B cell (primary cell): Measurements from ENCODE around the gene KRTAP10-3. TPM values are rescaled to one million over a fixed set of nuclear protein-coding genes. Genes with fewer than 3 reads are reported as not detected.

ENCODE experiments used
- ATAC-seq: fragments of 200-7000 bp; cut with Tn5 transposase; one replicate; pipeline ENCODE4 v1.10.0; 2021; ENCODE audit warnings: low read depth, mild to moderate bottlenecking, moderate number of reproducible peaks, moderate library complexity
- CTCF ChIA-PET: fragments of 350-600 bp; sonication (Branson Sonifier 250); formaldehyde crosslinking; loops from one replicate; lab custom pipeline; 2021; ENCODE audit warnings: antibody characterized with exemption, inconsistent platforms; lab: Charles Lee
- POLR2A ChIA-PET: fragments of 350-600 bp; sonication (Branson Sonifier 250); formaldehyde crosslinking; loops from one replicate; lab custom pipeline; 2021; ENCODE audit warnings: antibody characterized with exemption; lab: Charles Lee
- DNase-seq: peaks from one replicate; pipeline ENCODE4 v3.0.0; 2013
- H2AFZ ChIP-seq: 2 replicates; pipeline ENCODE4 v1.6.1; 2012; ENCODE audit warnings: mild to moderate bottlenecking, low read depth, low read length; ENCODE audit not compliant: insufficient read depth, poor library complexity, severe bottlenecking
- H3K27ac ChIP-seq, 2 donors: 1 replicate in 1 of 2; 2 replicates in 1 of 2; pipeline ENCODE4 v1.5.1; 2012 to 2013; ENCODE audit warnings: low read length in 2 of 2, mild to moderate bottlenecking in 2 of 2, moderate library complexity in 1 of 2
- H3K27me3 ChIP-seq, 4 experiments: fragments of 200-600 bp in 1 of 4; sonication (generic) in 1 of 4; replicated peaks in 1 of 4; 1 replicate in 2 of 4; 2 replicates in 2 of 4; pipeline versions ENCODE4 v1.6.1 to v1.7.0; 2013 to 2016; ENCODE audit warnings: low read length in 3 of 4, mild to moderate bottlenecking in 2 of 4, mixed read lengths in 1 of 4, moderate library complexity in 1 of 4; ENCODE audit not compliant: insufficient read depth in 4 of 4, control insufficient read depth in 3 of 4; ENCODE audit errors: control extremely low read depth in 1 of 4
- H3K36me3 ChIP-seq, 2 experiments: replicated peaks in 1 of 2; 1 replicate in 1 of 2; 2 replicates in 1 of 2; pipeline versions ENCODE4 v1.6.1 to v1.7.1; 2013; ENCODE audit warnings: low read length in 1 of 2; ENCODE audit not compliant: insufficient read depth in 2 of 2, control insufficient read depth in 1 of 2; ENCODE audit errors: control extremely low read depth in 1 of 2, extremely low read depth in 1 of 2
- H3K4me1 ChIP-seq, 2 donors: fragments of 200-600 bp in 1 of 2; sonication (generic) in 1 of 2; 1 replicate in 1 of 2; 2 replicates in 1 of 2; pipeline versions ENCODE4 v1.5.1 to v1.6.1; 2013 to 2017; ENCODE audit warnings: low read length in 2 of 2; ENCODE audit not compliant: control insufficient read depth in 2 of 2, insufficient read depth in 2 of 2
- H3K4me2 ChIP-seq: replicated peaks from 2 replicates; pipeline ENCODE3; 2012; ENCODE audit warnings: mild to moderate bottlenecking, low read depth, low read length; ENCODE audit not compliant: poor library complexity, severe bottlenecking
- H3K4me3 ChIP-seq, 5 experiments: fragments of 200-600 bp in 1 of 5; sonication (generic) in 1 of 5; 1 replicate in 3 of 5; 2 replicates in 2 of 5; pipeline versions ENCODE4 v1.5.1 to v1.7.0; 2011 to 2016; ENCODE audit warnings: low read length in 4 of 5, mild to moderate bottlenecking in 4 of 5, low read depth in 2 of 5, control low read depth in 1 of 5, moderate library complexity in 1 of 5; ENCODE audit not compliant: insufficient read depth in 1 of 5; ENCODE audit errors: control extremely low read depth in 1 of 5, extremely low read depth in 1 of 5
- H3K79me2 ChIP-seq: fragments of 200-600 bp; sonication (generic); one replicate; pipeline ENCODE4 v1.6.0; 2016; ENCODE audit warnings: low read length; ENCODE audit not compliant: control insufficient read depth, insufficient read depth
- H3K9ac ChIP-seq: fragments of 200-600 bp; sonication (generic); 2 replicates; pipeline ENCODE4 v1.6.1; 2017; ENCODE audit warnings: mild to moderate bottlenecking, low read length, moderate library complexity
- H3K9me3 ChIP-seq, 3 donors: one replicate each; pipeline versions ENCODE4 v1.6.1 to v1.7.1; 2013; ENCODE audit warnings: low read length in 2 of 3; ENCODE audit not compliant: control insufficient read depth in 2 of 3, insufficient read depth in 1 of 3; ENCODE audit errors: control extremely low read depth in 1 of 3
- H4K20me1 ChIP-seq: 2 replicates; pipeline ENCODE4 v1.6.0; 2012; ENCODE audit warnings: mild to moderate bottlenecking, low read length; ENCODE audit not compliant: insufficient read depth, control insufficient read depth, poor library complexity, severe bottlenecking
- H3K27ac Mint-ChIP-seq: one replicate; pipeline ENCODE4 v1.8.0; 2021; ENCODE audit warnings: mixed read lengths
- H3K27me3 Mint-ChIP-seq: one replicate; pipeline ENCODE4 v1.8.0; 2021; ENCODE audit warnings: mixed read lengths
- H3K4me1 Mint-ChIP-seq: one replicate; pipeline ENCODE4 v1.8.0; 2021; ENCODE audit warnings: mixed read lengths
- H3K4me3 Mint-ChIP-seq: one replicate; pipeline ENCODE4 v1.8.0; 2021; ENCODE audit warnings: mixed read lengths
- H3K9me3 Mint-ChIP-seq: one replicate; pipeline ENCODE4 v1.8.0; 2022; ENCODE audit warnings: mixed read lengths; ENCODE audit not compliant: insufficient read depth
- CTCF ChIP-seq: fragments of 200-600 bp; IDR thresholded peaks from one replicate; pipeline ENCODE4 v1.8.0; 2022; ENCODE audit warnings: antibody characterized with exemption, mild to moderate bottlenecking
- EZH2 ChIP-seq: IDR thresholded peaks from 2 replicates; pipeline ENCODE4 v1.6.1; 2012; ENCODE audit warnings: borderline replicate concordance, low read depth, mild to moderate bottlenecking, moderate library complexity, low read length; ENCODE audit not compliant: insufficient read depth, poor library complexity, severe bottlenecking
- WGBS: methylation state at CpG from one replicate; pipeline ENCODE4 v1.1.5; 2013; ENCODE audit warnings: missing lambda C conversion rate; ENCODE audit not compliant: insufficient coverage; 5-methylcytosine and 5-hydroxymethylcytosine counted together
- intact Hi-C: fragments of 100-400 bp; cut with micrococcal nuclease; formaldehyde crosslinking; loops from one replicate; pipeline ENCODE4 v1.10.0; 2022
- polyA plus RNA-seq: library from polyadenylated mRNA; depleted of rRNA; stranded (reverse); fragments of >200 nt; gene quantifications from 2 replicates; pipeline ENCODE4 v1.2.3, GENCODE V29; 2012
- total RNA-seq, 2 donors: library from RNA; stranded (reverse); fragments of 120-200 nt in 1 of 2; gene quantifications; 1 replicate in 1 of 2; 2 replicates in 1 of 2; pipeline versions ENCODE4 v1.2.3 to v1.2.4, GENCODE V29; 2013 to 2022

KRTAP10-3 gene
- total and polyA plus RNA-seq, 2 donors (not counting 1 experiment from before 2014, with no cell fraction given) = 0.40 TPM; not detected in 1

GRCh38 chr21:44572959-44573583 lies 14.5 kb upstream of the KRTAP10-3 start:
- Histone ChIP-seq H2AFZ (no peak overlapping the region), H3K4me2 (no peak overlapping the region), H3K9me3 (peaks cover 0 to 29% (median 11%) of the 10 kb centered on the region in 3 donors), H3K9ac (no peak overlapping the region), H4K20me1 (no peaks in the 10 kb centered on the region), H3K27ac (no peak overlapping the region), H3K4me1 (no peaks in the 10 kb centered on the region), H3K79me2 (no peaks in the 10 kb centered on the region), H3K4me3 (no peak overlapping the region), H3K36me3 (no peaks in the 10 kb centered on the region), H3K27me3 (peaks cover 0 to 4% (median 0%) of the 10 kb centered on the region in 4 experiments)
- POLR2A ChIA-PET = no interaction called here
- H3K27me3 Mint-ChIP-seq = peaks cover 33% of the 10 kb centered on the region
- H3K4me3 Mint-ChIP-seq = no peak overlapping the region
- DNase-seq = no peak
- H3K27ac Mint-ChIP-seq = no peak overlapping the region
- H3K9me3 Mint-ChIP-seq = peaks cover 5% of the 10 kb centered on the region
- CTCF ChIA-PET = no interaction called here
- TF ChIP-seq EZH2 = no peak
- TF ChIP-seq CTCF = no peak
- intact Hi-C loops = no loop called here
- 87% methylated on average over 14 of the region's 15 CpGs for WGBS
- H3K4me1 Mint-ChIP-seq = no peaks in the 10 kb centered on the region
- ATAC-seq = no peak

- H4K20me1 ChIP-seq = no peaks in the 10 kb centered on the region
- H3K79me2 ChIP-seq = no peaks in the 10 kb centered on the region
- H3K4me3 ChIP-seq = no peak overlapping the region
- ChIA-PET CTCF (no interaction called here), POLR2A (no interaction called here)
- no peak overlapping the region for H2AFZ ChIP-seq
- Mint-ChIP-seq H3K4me3 (no peak overlapping the region), H3K4me1 (peaks cover 3% of the 10 kb centered on the region), H3K27me3 (peaks cover 33% of the 10 kb centered on the region), H3K9me3 (peaks cover 2% of the 10 kb centered on the region), H3K27ac (no peak overlapping the region)
- intact Hi-C loops = no loop called here
- H3K9ac ChIP-seq = no peak overlapping the region
- ATAC-seq (no peak), DNase-seq (no peak)
- H3K27me3 ChIP-seq = peaks cover 0 to 4% (median 0%) of the 10 kb centered on the region in 4 experiments
- no peak overlapping the region for H3K27ac ChIP-seq
- H3K4me1 ChIP-seq = peaks cover under 1 to 2% of the 10 kb centered on the region in 2 donors
- H3K9me3 ChIP-seq = peaks cover 0 to 31% (median 7%) of the 10 kb centered on the region in 3 donors
- 91% methylated on average over 33 of the region's 40 CpGs for WGBS
- no peak overlapping the region for H3K4me2 ChIP-seq
- TF ChIP-seq CTCF (no peak), EZH2 (no peak)
- no peaks in the 10 kb centered on the region for H3K36me3 ChIP-seq
Measured at GRCh38 chr21:44571844-44572782, 13.5 kb upstream of the KRTAP10-3 start.
